HCT116 (cell line): ENCODE measurements around the gene CASK. TPM values are rescaled to one million over a fixed set of nuclear protein-coding genes. Genes with fewer than 3 reads are reported as not detected.

Experiments
- ATAC-seq: fragments of 200-7000 bp; cut with Tn5 transposase; 2 replicates; pipeline ENCODE4 v1.9.1; 2020; ENCODE audit warnings: mild to moderate bottlenecking, moderate library complexity
- BruUV-seq: library from RNA; stranded (reverse); fragments of 400-500 nt; replicated peaks from 2 replicates; lab custom pipeline; 2021; lab: Mats Ljungman, UMichigan
- CTCF ChIA-PET: fragments of 300-600 bp; sonication (Branson Sonifier 250); formaldehyde crosslinking; loops from one replicate; lab custom pipeline; 2021; ENCODE audit warnings: antibody characterized with exemption; lab: Charles Lee
- POLR2A ChIA-PET: fragments of 300-600, 350-600 bp; sonication (Branson Sonifier 250); formaldehyde crosslinking; loops from one replicate; lab custom pipeline; 2021; ENCODE audit warnings: antibody characterized with exemption; lab: Charles Lee
- RAD21 ChIA-PET, 2 experiments: fragments of 300-600 bp; sonication (Branson Sonifier 250); formaldehyde crosslinking; loops; one replicate each; lab custom pipeline; 2023; ENCODE audit warnings: low total read pairs in 2 of 2; ENCODE audit not compliant: uncharacterized antibody in 2 of 2, unreplicated experiment in 2 of 2, low non-redundant PET in 1 of 2; lab: Charles Lee
- DNase-seq: peaks from one replicate; pipeline ENCODE4 v3.0.0-alpha.2; 2010; ENCODE audit warnings: low read depth, low spot score
- H2AFZ ChIP-seq: fragments of 200-600 bp; shearing (Covaris generic), sonication (generic); 2 replicates; pipeline ENCODE4 v1.6.1; 2017; ENCODE audit warnings: low read depth, mixed run types, mixed read lengths, antibody characterized with exemption, low read length; ENCODE audit not compliant: poor library complexity, severe bottlenecking
- H3K27ac ChIP-seq: 2 replicates; pipeline ENCODE4 v1.5.1; 2012; ENCODE audit warnings: low read depth, low read length
- H3K27me3 ChIP-seq: fragments of 200-600 bp; sonication (generic); 2 replicates; pipeline ENCODE4 v1.6.1; 2016; ENCODE audit warnings: mixed run types, low read length, mixed read lengths; ENCODE audit not compliant: insufficient read depth
- H3K36me3 ChIP-seq, 2 experiments: fragments of 200-500 bp in 1 of 2; fragments of 200-600 bp in 1 of 2; sonication (Bioruptor generic) in 1 of 2; sonication (generic) in 1 of 2; 2 replicates each; pipeline versions ENCODE4 v1.5.1 to v1.6.1; 2014 to 2016; ENCODE audit warnings: low read length in 2 of 2, inconsistent platforms in 1 of 2, mixed read lengths in 1 of 2, mixed run types in 1 of 2; ENCODE audit not compliant: insufficient read depth in 2 of 2, control insufficient read depth in 1 of 2
- H3K4me1 ChIP-seq, 2 experiments: fragments of 200-600 bp in 1 of 2; sonication (generic) in 1 of 2; 2 replicates each; pipeline versions ENCODE4 v1.5.1 to v1.6.1; 2012 to 2017; ENCODE audit warnings: low read length in 2 of 2, inconsistent platforms in 1 of 2, mild to moderate bottlenecking in 1 of 2, mixed read lengths in 1 of 2, mixed run types in 1 of 2, moderate library complexity in 1 of 2; ENCODE audit not compliant: insufficient read depth in 2 of 2, control insufficient read depth in 1 of 2
- H3K4me2 ChIP-seq: fragments of 200-600 bp; sonication (generic); 2 replicates; pipeline ENCODE4 v1.6.1; 2017; ENCODE audit warnings: mixed run types, low read length, mixed read lengths
- H3K4me3 ChIP-seq, 2 experiments: fragments of 200-600 bp in 1 of 2; sonication (generic) in 1 of 2; replicated peaks in 1 of 2; 2 replicates each; pipeline ENCODE4 v1.5.1; 2011 to 2016; ENCODE audit warnings: low read length in 2 of 2, control low read depth in 1 of 2, low read depth in 1 of 2, mild to moderate bottlenecking in 1 of 2, mixed read lengths in 1 of 2, mixed run types in 1 of 2
- H3K79me2 ChIP-seq: fragments of 200-600 bp; sonication (generic); 2 replicates; pipeline ENCODE4 v1.6.1; 2017; ENCODE audit warnings: mild to moderate bottlenecking, mixed run types, low read length, moderate library complexity, mixed read lengths; ENCODE audit not compliant: insufficient read depth
- H3K9ac ChIP-seq: fragments of 200-600 bp; sonication (generic); 2 replicates; pipeline ENCODE4 v1.6.1; 2016; ENCODE audit warnings: low read length, mixed read lengths
- H3K9me2 ChIP-seq: fragments of 200-600 bp; sonication (generic), shearing (Covaris generic); 2 replicates; pipeline ENCODE4 v1.6.1; 2017; ENCODE audit warnings: mixed run types, mild to moderate bottlenecking, moderate library complexity; ENCODE audit not compliant: insufficient read depth
- H3K9me3 ChIP-seq, 2 experiments: fragments of 200-500 bp in 1 of 2; fragments of 200-600 bp in 1 of 2; sonication (Bioruptor generic) in 1 of 2; sonication (generic) in 1 of 2; 2 replicates each; pipeline ENCODE4 v1.6.1; 2014 to 2017; ENCODE audit warnings: low read length in 2 of 2, mixed read lengths in 2 of 2, inconsistent platforms in 1 of 2, low read depth in 1 of 2, mild to moderate bottlenecking in 1 of 2, mixed run types in 1 of 2, moderate library complexity in 1 of 2; ENCODE audit not compliant: control insufficient read depth in 1 of 2, insufficient read depth in 1 of 2
- H4K20me1 ChIP-seq: fragments of 200-600 bp; sonication (generic), shearing (Covaris generic); 2 replicates; pipeline ENCODE4 v1.6.1; 2017; ENCODE audit warnings: mixed run types, mild to moderate bottlenecking, moderate library complexity; ENCODE audit not compliant: insufficient read depth
- ATF3 ChIP-seq: IDR thresholded peaks from 2 replicates; pipeline ENCODE4 v1.6.1; 2012
- CEBPB ChIP-seq: IDR thresholded peaks from 2 replicates; pipeline ENCODE4 v1.6.1; 2012; ENCODE audit warnings: low read depth
- ELF1 ChIP-seq: IDR thresholded peaks from 2 replicates; pipeline ENCODE4 v1.6.1; 2012; ENCODE audit warnings: low read depth, borderline replicate concordance
- FOSL1 ChIP-seq: IDR thresholded peaks from 2 replicates; pipeline ENCODE4 v1.6.1; 2012; ENCODE audit warnings: low read depth
- SIN3A ChIP-seq: IDR thresholded peaks from 2 replicates; pipeline ENCODE4 v1.6.1; 2012; ENCODE audit warnings: low read depth
- YY1 ChIP-seq: IDR thresholded peaks from 2 replicates; pipeline ENCODE4 v1.6.1; 2011; ENCODE audit warnings: low read length, low read depth, moderate library complexity, mild to moderate bottlenecking; ENCODE audit not compliant: insufficient replicate concordance; ENCODE audit errors: extremely low read depth
- ZBTB33 ChIP-seq: IDR thresholded peaks from 2 replicates; pipeline ENCODE4 v1.6.1; 2011; ENCODE audit warnings: mild to moderate bottlenecking, low read length, moderate library complexity; ENCODE audit not compliant: insufficient replicate concordance; ENCODE audit errors: extremely low read depth
- intact Hi-C: fragments of 100-400 bp; cut with micrococcal nuclease; formaldehyde crosslinking; loops from 2 replicates; pipeline ENCODE4 v1.10.0; 2022
- total RNA-seq: library from RNA; stranded (reverse); gene quantifications from one replicate; pipeline ENCODE4 v1.2.1, GENCODE V29; 2021; ENCODE audit not compliant: unreplicated experiment

CASK gene
- total RNA-seq, 1 experiment from 2014 or later: 39.0 TPM

- no peak for ATAC-seq
- no peak for TF ChIP-seq ELF1
- no peak for TF ChIP-seq FOSL1
- no peak for TF ChIP-seq CEBPB
- TF ChIP-seq ZBTB33: no peak
- TF ChIP-seq ATF3: no peak
- no peak for TF ChIP-seq YY1
- TF ChIP-seq SIN3A: no peak
Measured at GRCh38 chrX:41684138-41684537, 239.2 kb downstream of the CASK start.

More at GRCh38 chrX:41684138-41684537, 239.2 kb downstream of the CASK start:
- Histone ChIP-seq H3K4me2 (no peak overlapping the region), H3K9ac (no peak overlapping the region), H3K4me3 (no peak overlapping the region), H3K36me3 (no peaks in the 10 kb centered on the region), H3K27me3 (no peaks in the 10 kb centered on the region), H2AFZ (no peak overlapping the region), H3K4me1 (no peaks in the 10 kb centered on the region), H3K79me2 (no peaks in the 10 kb centered on the region), H3K27ac (no peak overlapping the region), H4K20me1 (no peaks in the 10 kb centered on the region), H3K9me2 (no peaks in the 10 kb centered on the region), H3K9me3 (no peaks in the 10 kb centered on the region)
- intact Hi-C loops: no loop called here
- CTCF ChIA-PET: no interaction called here
- no peak for DNase-seq
- no TSS peak for BruUV-seq
- POLR2A ChIA-PET: no interaction called here
- RAD21 ChIA-PET: no interaction called here
